Ascending aorta (tissue), 2 donors: ENCODE results near the gene EEF1A2. TPM values are rescaled to one million over a fixed set of nuclear protein-coding genes. Genes with fewer than 3 reads are reported as not detected.

Experiments
- DNase-seq, 2 donors: peaks; one replicate each; pipeline ENCODE4 v3.0.0-alpha.2; 2019; ENCODE audit warnings: low spot score in 2 of 2
- H3K27ac ChIP-seq, 2 donors: fragments of 200-600 bp; sonication (generic); one replicate each; pipeline ENCODE4 v1.5.1; 2016 to 2017; ENCODE audit warnings: mild to moderate bottlenecking in 1 of 2
- H3K27me3 ChIP-seq: fragments of 200-600 bp; sonication (generic); one replicate; pipeline ENCODE4 v1.5.1; 2017
- H3K36me3 ChIP-seq, 2 donors: fragments of 200-600 bp; sonication (generic); one replicate each; pipeline ENCODE4 v1.5.1; 2016
- H3K4me1 ChIP-seq, 2 donors: fragments of 200-600 bp; sonication (generic); one replicate each; pipeline ENCODE4 v1.5.1; 2016 to 2017; ENCODE audit warnings: mild to moderate bottlenecking in 1 of 2
- H3K4me3 ChIP-seq, 2 donors: fragments of 200-600 bp; sonication (generic); one replicate each; pipeline ENCODE4 v1.5.1; 2016 to 2017; ENCODE audit warnings: mild to moderate bottlenecking in 1 of 2
- H3K9me3 ChIP-seq, 2 donors: fragments of 200-600 bp; sonication (generic); one replicate each; pipeline ENCODE4 v1.5.1; 2016
- CTCF ChIP-seq, 3 experiments: fragments of 200-600 bp in 2 of 3; fragments of 450-650 bp in 1 of 3; sonication (generic) in 2 of 3; IDR thresholded peaks; one replicate each; pipeline ENCODE4 v1.5.1; 2016 to 2019; ENCODE audit warnings: antibody characterized with exemption in 3 of 3, mild to moderate bottlenecking in 1 of 3, moderate library complexity in 1 of 3
- intact Hi-C: fragments of 100-400 bp; cut with DNase I; formaldehyde crosslinking; loops from one replicate; pipeline ENCODE4 v1.15.1; 2023
- total RNA-seq: library from RNA; depleted of rRNA; stranded (reverse); fragments of >200 nt; gene quantifications from one replicate; pipeline ENCODE4 v1.1.0, GENCODE V29; 2016

The EEF1A2 gene
- total RNA-seq, 1 donor from 2014 or later = 1.1 TPM

DNA sequence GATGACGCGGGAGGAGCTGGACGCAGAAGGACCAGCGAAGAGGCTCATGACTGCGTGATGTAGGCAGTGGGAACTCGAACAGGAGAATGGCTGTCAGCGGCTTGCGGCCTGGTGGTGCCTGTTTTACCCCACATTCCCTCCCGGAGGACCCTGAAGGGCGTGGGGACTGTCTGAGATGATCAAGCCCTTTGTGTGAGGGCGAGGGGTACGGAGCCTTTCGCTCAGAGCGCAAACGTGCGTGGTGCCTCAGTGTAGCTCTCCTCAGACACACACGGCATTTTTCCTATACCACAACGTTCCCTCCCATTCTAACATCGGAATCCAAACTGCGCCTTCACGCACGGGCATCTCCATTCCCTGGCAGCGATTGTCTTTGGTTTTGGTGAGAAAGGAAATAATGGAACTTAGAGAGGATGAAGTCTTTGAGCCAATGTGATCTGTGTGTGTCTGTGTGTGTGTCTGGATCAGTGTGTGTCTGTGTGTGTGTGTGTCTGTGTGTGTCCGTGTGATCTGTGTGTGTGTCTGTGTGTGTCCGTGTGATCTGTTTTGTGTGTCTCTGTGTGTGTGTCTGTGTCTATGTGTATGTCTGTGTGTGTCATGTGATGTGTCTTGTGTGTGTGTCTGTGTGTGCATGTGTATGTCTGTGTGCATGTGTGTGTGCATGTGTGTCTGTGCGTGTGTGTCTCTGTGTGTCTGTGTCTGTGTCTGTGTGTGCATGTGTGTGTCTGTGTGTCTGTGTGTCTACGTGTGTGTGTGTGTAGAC, 33.0 kb upstream of the EEF1A2 start:
- Histone ChIP-seq H3K9me3 (no peaks in the 10 kb centered on the region), H3K36me3 (no peaks in the 10 kb centered on the region), H3K4me3 (no peak overlapping the region), H3K27ac (no peak overlapping the region), H3K27me3 (peaks cover 7% of the 10 kb centered on the region), H3K4me1 (peaks cover 0 to 2% of the 10 kb centered on the region in 2 donors)
- intact Hi-C loops = no loop called here
- DNase-seq = no peak
- no peak for TF ChIP-seq CTCF (IDR thresholded peaks at IDR 0.05)

DNA sequence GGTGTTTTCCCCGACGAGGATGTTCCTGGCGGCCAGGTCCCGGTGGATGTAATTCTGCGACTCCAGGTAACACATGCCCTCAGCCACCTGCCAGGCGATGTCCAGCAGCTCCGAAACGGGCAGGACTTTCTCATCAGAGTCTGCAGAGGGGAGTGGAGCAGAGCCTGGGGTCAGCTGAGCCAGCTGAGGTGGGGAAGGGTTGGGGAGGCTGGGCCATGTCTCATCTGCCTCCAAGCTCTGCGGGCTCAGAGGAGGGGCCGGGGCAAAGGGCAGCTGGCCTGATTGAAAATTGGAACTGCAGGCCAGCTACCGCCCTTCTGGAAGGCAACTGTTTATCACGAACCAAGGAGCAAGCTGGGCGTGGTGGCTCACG, 31.9 kb upstream of the EEF1A2 start:
- H3K9me3 ChIP-seq = no peaks in the 10 kb centered on the region

DNA sequence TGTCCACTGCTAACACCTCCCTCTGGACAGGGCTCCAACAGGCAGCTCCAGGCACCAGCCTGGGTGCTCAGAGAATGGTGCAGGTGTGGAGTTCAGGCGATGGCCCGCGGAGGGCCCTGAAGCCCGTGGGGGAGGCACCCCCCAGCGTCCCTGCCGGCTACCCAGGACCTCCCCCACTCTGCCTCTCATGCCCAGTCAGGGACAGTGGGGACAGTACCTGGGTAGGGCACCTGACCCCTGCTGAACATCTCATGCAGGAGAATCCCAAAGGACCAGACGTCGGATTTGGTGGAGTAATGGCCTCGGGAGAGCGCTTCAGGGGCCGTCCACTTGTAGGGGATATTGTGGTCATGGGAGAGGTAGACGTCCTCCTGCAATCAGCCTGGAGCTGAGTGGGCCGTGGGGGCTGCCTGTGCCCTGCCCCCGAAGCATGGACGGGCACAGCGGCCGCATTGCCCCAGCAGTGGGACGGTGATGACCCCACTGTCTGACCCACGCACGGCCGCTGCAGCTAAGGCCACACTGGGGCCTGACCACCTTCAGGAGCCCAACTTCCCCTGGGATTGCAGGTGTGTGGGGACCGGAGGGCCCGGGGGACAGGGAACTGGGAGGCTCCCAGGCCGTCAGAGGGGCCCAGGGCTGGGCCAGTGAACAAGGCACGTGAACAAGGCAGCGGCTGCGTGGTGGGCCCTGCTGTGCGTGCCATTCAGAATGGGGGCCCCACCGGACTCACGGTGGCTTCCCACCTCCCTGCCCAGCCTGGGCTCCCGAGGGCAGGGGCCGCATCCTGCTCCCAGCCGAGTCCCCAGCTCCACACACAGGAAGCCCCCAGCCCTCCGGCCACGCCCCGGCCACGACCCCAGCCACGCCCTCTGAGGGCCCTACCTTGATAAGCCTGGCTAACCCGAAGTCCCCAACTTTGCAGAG, 31.2 kb upstream of the EEF1A2 start:
- Histone ChIP-seq H3K27ac (no peak overlapping the region), H3K27me3 (no peaks in the 10 kb centered on the region), H3K36me3 (no peaks in the 10 kb centered on the region), H3K9me3 (no peaks in the 10 kb centered on the region), H3K4me1 (no peaks in the 10 kb centered on the region), H3K4me3 (no peak overlapping the region)
- intact Hi-C loops = no loop called here
- TF ChIP-seq CTCF (IDR thresholded peaks at IDR 0.05) = no peak
- no peak for DNase-seq

More for the DNA sequence above, 31.9 kb upstream of the EEF1A2 start:
- DNase-seq = no peak
- H3K4me1 ChIP-seq = no peaks in the 10 kb centered on the region
- H3K27ac ChIP-seq = no peak overlapping the region
- no peaks in the 10 kb centered on the region for H3K36me3 ChIP-seq
- H3K27me3 ChIP-seq = no peaks in the 10 kb centered on the region
- H3K4me3 ChIP-seq = no peak overlapping the region
- TF ChIP-seq CTCF (IDR thresholded peaks at IDR 0.05) = no peak
- intact Hi-C loops = no loop called here

DNA sequence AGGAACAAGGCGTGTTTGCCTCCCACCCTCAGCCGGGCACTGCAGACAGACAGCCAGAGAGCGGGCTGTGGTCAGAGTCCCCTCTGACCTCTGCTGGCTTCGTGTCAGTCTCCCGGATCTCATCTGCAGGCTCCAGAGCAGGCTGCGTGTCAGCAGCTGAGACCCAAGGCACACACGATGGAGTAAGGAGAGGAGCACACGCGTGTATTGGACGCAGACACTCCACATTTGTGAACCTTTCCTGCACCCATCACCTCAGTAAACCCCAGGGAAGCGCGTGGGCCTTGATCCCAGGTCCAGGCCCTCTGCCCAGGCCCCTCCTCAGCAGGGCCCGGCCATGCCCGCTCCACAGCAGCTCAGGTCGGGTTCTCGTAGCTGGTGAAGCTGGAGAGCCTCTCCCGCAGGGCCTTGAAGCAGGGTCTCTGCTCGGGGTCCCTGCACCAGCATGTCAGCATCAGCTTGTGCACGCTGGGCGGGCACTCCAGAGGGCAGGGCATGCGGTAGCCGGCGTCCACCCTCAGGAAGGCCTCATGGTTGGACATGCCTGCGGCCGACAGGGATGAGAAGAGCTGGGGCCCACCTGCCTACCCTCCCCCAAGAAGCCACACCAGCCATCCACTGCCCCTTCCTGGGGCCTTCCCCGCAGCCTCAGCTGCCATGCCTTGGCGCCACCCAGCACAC, 30.4 kb upstream of the EEF1A2 start:
- Histone ChIP-seq H3K27me3 (no peaks in the 10 kb centered on the region), H3K36me3 (no peaks in the 10 kb centered on the region), H3K9me3 (no peaks in the 10 kb centered on the region), H3K4me3 (no peak overlapping the region), H3K4me1 (no peaks in the 10 kb centered on the region), H3K27ac (no peak overlapping the region)
- TF ChIP-seq CTCF (IDR thresholded peaks at IDR 0.05) = no peak
- DNase-seq = no peak
- intact Hi-C loops = no loop called here

DNA sequence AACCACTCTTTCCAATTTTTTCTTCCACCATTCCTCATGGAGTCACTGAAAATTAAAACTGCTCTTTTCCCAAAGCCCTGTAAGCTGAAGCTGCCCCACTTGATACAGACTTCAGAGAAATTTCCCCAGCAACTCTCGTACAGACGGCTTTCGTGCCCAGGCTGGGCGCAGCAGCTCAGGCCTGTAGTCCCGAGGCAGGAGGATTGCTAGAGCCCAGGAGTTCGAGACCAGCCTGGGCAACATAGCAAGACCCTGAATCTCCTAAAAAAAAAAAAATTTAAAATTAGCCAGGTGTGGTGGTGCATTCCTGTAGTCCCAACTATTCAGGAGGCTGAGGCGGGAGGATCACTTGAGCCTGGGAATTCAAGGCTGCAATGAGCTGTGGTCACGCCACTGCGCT, 28.3 kb upstream of the EEF1A2 start:
- Histone ChIP-seq H3K27me3 (no peaks in the 10 kb centered on the region), H3K4me1 (peaks cover 4% of the 10 kb centered on the region in 2 donors), H3K27ac (no peak overlapping the region), H3K4me3 (no peak overlapping the region), H3K9me3 (no peaks in the 10 kb centered on the region), H3K36me3 (peaks cover 0 to 13% of the 10 kb centered on the region in 2 donors)
- intact Hi-C loops = no loop called here
- no peak for DNase-seq
- no peak for TF ChIP-seq CTCF (IDR thresholded peaks at IDR 0.05)
